ENCODE data around the gene CTNNAL1. TPM values are rescaled to one million over a fixed set of nuclear protein-coding genes. Genes with fewer than 3 reads are reported as not detected.

Gene CTNNAL1
- total RNA-seq (2021; fragmentation: NEBNext Ultra II Directional; extraction: Animal tissue kit (Norgen Biotek cat#: 25700)) (62.8 and 66.1 TPM in 2 replicates), polyA plus RNA-seq (2011; rRNA removed) (10.7 and 23.2 TPM in 2 replicates), polyA minus RNA-seq (2011; rRNA and poly(A)+ RNA removed) (10.6 and 19.0 TPM in 2 replicates)
- polyA plus RNA-seq (2011; cell fraction: cytosol; rRNA removed), result 28.5 TPM
- polyA plus RNA-seq (2011; cell fraction: nucleus; rRNA removed), result 5.6 TPM
- polyA plus RNA-seq (2012, experiment 1 of 2), result 31.8 to 52.6 TPM (median 34.6 TPM) in 4 replicates
- polyA plus RNA-seq (2012, experiment 2 of 2), result 6.2 TPM
- 36.5 TPM for polyA plus RNA-seq (2013, experiment 1 of 2)
- 34.8 TPM for polyA plus RNA-seq (2013, experiment 2 of 2)
- polyA minus RNA-seq (2011; cell fraction: cytosol; rRNA and poly(A)+ RNA removed), result 15.7 TPM
- 15.8 TPM for polyA minus RNA-seq (2011; cell fraction: nucleus; rRNA and poly(A)+ RNA removed)
- long read RNA-seq, experiment 1, transcript CTNNAL1-201 (19 exons, 2,490 nt), result major isoform, 24 of 89 reads
- long read RNA-seq, experiment 1, partial matches to known transcripts, result 41 of 89 reads
- long read RNA-seq, experiment 1, other reads (novel, unspliced or antisense), result 24 of 89 reads
- long read RNA-seq, experiment 2, transcript CTNNAL1-201 (19 exons, 2,490 nt), result major isoform, 8 of 14 reads
- long read RNA-seq, experiment 2, partial matches to known transcripts, result 3 of 14 reads
- long read RNA-seq, experiment 2, other reads (novel, unspliced or antisense), result 2 of 14 reads

- no peak within 1 kb of the TSS for H4K91ac ChIP-seq (replicated peaks; ENCODE audit: insufficient read length, low read length)
- peaks cover 0 to 34% of the 10 kb centered on the region in 2 experiments; a peak in 2 of 4 replicates for H3K79me2 ChIP-seq (ENCODE audit: control insufficient read depth in 1 of 2, insufficient read depth in 2 of 2, low read length in 2 of 2)
- no peak within 1 kb of the TSS for H2AK5ac ChIP-seq (ENCODE audit: low read depth, low read length)
- ChIA-PET POLR2A (ENCODE audit: partially characterized antibody) (interaction anchor here (0.9 to 1.7 kb wide), 4 partner anchors 11 to 148 kb away, joined by 3 to 6 read pairs (median 5); no protein-coding TSS in a partner anchor), CTCF (ENCODE audit: partially characterized antibody) (interaction anchor here (0.6 kb wide), 1 partner anchor 268 kb away, joined by 3 read pairs; no protein-coding TSS in a partner anchor)
- H3K14ac ChIP-seq (ENCODE audit: insufficient read length), result no peak within 1 kb of the TSS
- no peak within 1 kb of the TSS for H2BK12ac ChIP-seq (ENCODE audit: low read depth, low read length)
- peak within 1 kb of the TSS; percentile 55 for H3K56ac ChIP-seq (replicated peaks; ENCODE audit: insufficient read length, low read depth, low read length)
- no peak within 1 kb of the TSS for H2BK15ac ChIP-seq (ENCODE audit: low read length)
- peak within 1 kb of the TSS; percentile 80 to 93 (median 86) for H3K4me3 ChIP-seq (ENCODE audit: extremely low read depth in 1 of 4, insufficient read depth in 2 of 4, low read depth in 3 of 4, low read length in 4 of 4)
- no peak within 1 kb of the TSS for H2BK20ac ChIP-seq (ENCODE audit: low read length)
- 1% methylated on average over 47 of the region's 99 CpGs; no CpG with 5 or more reads in 1 of the 2 experiments for WGBS, 2 experiments (ENCODE audit: extremely low coverage in 1 of 2, insufficient coverage in 1 of 2, insufficient read length in 1 of 2, insufficient replicate concordance in 2 of 2, low coverage in 1 of 2, low lambda C conversion rate in 2 of 2, missing lambda C conversion rate in 1 of 2)
- peak within 1 kb of the TSS; percentile 71 to 95 (median 76) for H3K9ac ChIP-seq (replicated peaks in 1 of 4; ENCODE audit: extremely low read depth in 1 of 4, low read depth in 3 of 4, low read length in 3 of 4)
- DNase-seq (ENCODE audit: low read depth in 1 of 2, low spot score in 2 of 2) (peak; percentile 71 to 96), FAIRE-seq (no peak)
- peaks cover 0 to 5% (median 2%) of the 10 kb centered on the region in 4 experiments; a peak in 1 of 7 replicates for H3K27me3 ChIP-seq (replicated peaks in 1 of 4; ENCODE audit: control insufficient read depth in 3 of 4, extremely low read depth in 1 of 4, insufficient read depth in 3 of 4, low read length in 3 of 4)
- no peak within 1 kb of the TSS for H3K23ac ChIP-seq (ENCODE audit: insufficient read length)
- no peak within 1 kb of the TSS for H2BK5ac ChIP-seq (ENCODE audit: low read depth, low read length)
- peak within 1 kb of the TSS; percentile 92; the same call in 1 of the 2 replicates for H4K8ac ChIP-seq (ENCODE audit: extremely low read depth, insufficient read depth, low read length)
- no peaks in the 10 kb centered on the region for H3K36me3 ChIP-seq (ENCODE audit: control insufficient read depth in 2 of 4, insufficient read depth in 4 of 4, low read length in 3 of 4)
- no peak within 1 kb of the TSS for H2BK120ac ChIP-seq (replicated peaks; ENCODE audit: low read depth, low read length)
- peak within 1 kb of the TSS; percentile 47; the same call in 1 of the 2 replicates for H2AFZ ChIP-seq (ENCODE audit: low read length)
- no peaks in the 10 kb centered on the region for H3K9me3 ChIP-seq (ENCODE audit: insufficient read depth in 2 of 2, low read depth in 1 of 2, low read length in 1 of 2)
- H4K20me1 ChIP-seq (replicated peaks in 1 of 2; ENCODE audit: control insufficient read depth in 1 of 2, insufficient read depth in 2 of 2, low read length in 2 of 2), result peaks cover 6 to 9% of the 10 kb centered on the region in 2 experiments
- peak within 1 kb of the TSS; percentile 78 to 93 for H3K4me2 ChIP-seq (ENCODE audit: insufficient read depth in 1 of 2, low read depth in 2 of 2, low read length in 2 of 2)
- peak within 1 kb of the TSS; percentile 73; the same call in 1 of the 2 replicates for H3K18ac ChIP-seq (ENCODE audit: extremely low read depth, low read length)
- peaks cover 4% of the 10 kb centered on the region for H3K23me2 ChIP-seq (ENCODE audit: low read depth, low read length)
- no peaks in the 10 kb centered on the region for H3K79me1 ChIP-seq (ENCODE audit: low read depth, low read length)
- peak within 1 kb of the TSS; percentile 67; the same call in 1 of the 2 replicates for H3K27ac ChIP-seq (ENCODE audit: low read depth, low read length)
- H4K5ac ChIP-seq (ENCODE audit: insufficient read length, low read depth, low read length), result peak within 1 kb of the TSS; percentile 55
- no peak within 1 kb of the TSS for H3K4ac ChIP-seq (replicated peaks; ENCODE audit: insufficient read length, low read depth, low read length)
- H3K4me1 ChIP-seq (replicated peaks in 1 of 4; ENCODE audit: control insufficient read depth in 3 of 4, insufficient read depth in 4 of 4, low read length in 3 of 4), result peaks cover 0 to 6% (median 2%) of the 10 kb centered on the region in 4 experiments; a peak in 5 of 7 replicates
- TF ChIP-seq GABPA (IDR thresholded peaks at IDR 0.05; ENCODE audit: borderline replicate concordance, insufficient read depth, low read length), result 0 out of 2 replicates have a peak, but pooled peaks have one; percentile 15
- 0 out of 2 replicates have a peak, but pooled peaks have one; percentile 8 for TF ChIP-seq E2F6 (IDR thresholded peaks at IDR 0.05)
- peak; percentile 81; the same call in 1 of the 2 replicates for TF ChIP-seq YY1 (IDR thresholded peaks at IDR 0.05; ENCODE audit: low read depth, low read length)
- peak; percentile 56 for TF ChIP-seq POLR2AphosphoS5 (IDR thresholded peaks at IDR 0.05; ENCODE audit: low read depth, low read length)
- no peak for TF ChIP-seq POU5F1 (IDR thresholded peaks at IDR 0.05; ENCODE audit: low read depth, low read length)
- TF ChIP-seq ASH2L (IDR thresholded peaks at IDR 0.05; ENCODE audit: low read length), result peak; percentile 88
- TF ChIP-seq BACH1 (IDR thresholded peaks at IDR 0.05; ENCODE audit: low read length), result 0 out of 2 replicates have a peak, but pooled peaks have one; percentile 14
Measured at GRCh38 chr9:109012876-109013678, at the start of gene CTNNAL1. CTNNAL1 (minus strand) TSS chr9:109013499; CDS start chr9:109013442, 57 bp downstream.
